ENCODE data around the gene PDLIM1. TPM values are rescaled to one million over a fixed set of nuclear protein-coding genes. Genes with fewer than 3 reads are reported as not detected.
A peak's percentile ranks its signal among the peaks of the same experiment; 100 is the strongest.

Gene PDLIM1
- polyA plus RNA-seq, 1 of the 3 experiments (the other 2 are of a cell fraction), result 97.2 TPM

DNA sequence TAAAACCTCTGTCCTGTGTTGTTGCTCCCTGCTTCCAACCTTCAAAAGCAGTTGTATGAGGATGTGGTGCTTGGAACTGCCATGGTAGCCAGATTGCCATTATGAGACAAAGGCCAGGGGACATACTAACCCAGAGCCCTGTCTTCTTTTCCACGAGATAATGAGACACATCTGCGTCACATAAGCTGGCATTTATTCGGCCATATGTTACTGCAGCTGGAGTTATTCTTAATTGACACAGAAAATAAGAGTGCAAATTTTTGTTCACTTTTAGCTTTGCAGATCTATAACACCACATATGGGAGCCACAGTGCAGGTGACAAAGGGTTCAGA, 15.5 kb upstream of the PDLIM1 start:
- Histone ChIP-seq H4K20me1 (ENCODE audit: insufficient read depth) (no peaks in the 10 kb centered on the region), H3K9ac (no peak overlapping the region), H2AFZ (ENCODE audit: low read depth) (no peak overlapping the region), H3K36me3 (replicated peaks in 1 of 2; ENCODE audit: control insufficient read depth in 1 of 2, insufficient read depth in 2 of 2, low read length in 1 of 2) (no peaks in the 10 kb centered on the region), H3K9me2 (no peaks in the 10 kb centered on the region), H3K4me2 (no peak overlapping the region), H3K4me3 (ENCODE audit: low read depth in 2 of 2, low read length in 1 of 2) (no peak overlapping the region), H3K27me3 (ENCODE audit: insufficient read depth) (no peaks in the 10 kb centered on the region), H3K27ac (ENCODE audit: low read depth in 2 of 2, low read length in 1 of 2) (no peak overlapping the region), H3K4me1 (ENCODE audit: control insufficient read depth in 1 of 2, insufficient read depth in 2 of 2, low read depth in 1 of 2, low read length in 1 of 2) (peaks cover 0 to 6% of the 10 kb centered on the region in 2 experiments; a peak in 1 of 4 replicates), H3K79me2 (ENCODE audit: insufficient read depth) (no peaks in the 10 kb centered on the region), H3K9me3 (no peaks in the 10 kb centered on the region), H3F3A (replicated peaks; ENCODE audit: insufficient read depth) (peaks cover 22% of the 10 kb centered on the region)
- 54% methylated on average over 3 of the region's 3 CpGs for WGBS (ENCODE audit: low lambda C conversion rate)
- peak; percentile 54 for DNase-seq
- ChIA-PET POLR2A (interaction anchor here (0.5 kb wide), 1 partner anchor 727 kb away, joined by 3 read pairs; no protein-coding TSS in a partner anchor), CTCF (interaction anchor here (1.7 kb wide), 1 partner anchor 57 kb away, joined by 4 read pairs; no protein-coding TSS in a partner anchor)
- no peak for TF ChIP-seq USF1 (IDR thresholded peaks at IDR 0.05; ENCODE audit: borderline replicate concordance, low read depth)
- TF ChIP-seq SIN3A (IDR thresholded peaks at IDR 0.05; ENCODE audit: borderline replicate concordance, low read depth, low read length), result no peak
- no peak for TF ChIP-seq REST (IDR thresholded peaks at IDR 0.05; ENCODE audit: low read depth, low read length)
- TF ChIP-seq CTCF (IDR thresholded peaks at IDR 0.05), result no peak
- no peak for TF ChIP-seq NRF1 (IDR thresholded peaks at IDR 0.05; ENCODE audit: low read depth, low read length)
- TF ChIP-seq RFX5 (IDR thresholded peaks at IDR 0.05; ENCODE audit: low read length), result no peak
- TF ChIP-seq TAF1 (IDR thresholded peaks at IDR 0.05; ENCODE audit: borderline replicate concordance, low read depth, low read length), result no peak
- peak in 1 of 2 experiments; percentile 42; a peak in 1 of 4 replicates for TF ChIP-seq EP300 (IDR thresholded peaks at IDR 0.05; ENCODE audit: borderline replicate concordance in 1 of 2, low read depth in 1 of 2, low read length in 1 of 2)
- peak; percentile 29 for TF ChIP-seq CHD2 (IDR thresholded peaks at IDR 0.05; ENCODE audit: low read length, partially characterized antibody)

Measured in SK-N-SH (cell line).